BLaER1 treated with 17β-estradiol and CSF1 and Interleukin-3, amounts not matched to agents 10 nM and 100 nM (cell line): ENCODE results near the gene CHRM3.

ENCODE experiments used
- H3K27ac ChIP-seq, 11 experiments: shearing (Covaris generic); formaldehyde crosslinking; 2 replicates each; pipeline ENCODE4 v1.8.1; 2022
- H3K27me3 ChIP-seq, 11 experiments: shearing (Covaris generic); formaldehyde crosslinking; 2 replicates each; pipeline ENCODE4 v1.8.1; 2022
- H3K36me3 ChIP-seq, 11 experiments: shearing (Covaris generic); formaldehyde crosslinking; 2 replicates each; pipeline ENCODE4 v1.8.1; 2022
- H3K4me1 ChIP-seq, 10 experiments: shearing (Covaris generic); formaldehyde crosslinking; 2 replicates each; pipeline ENCODE4 v1.8.1; 2022
- H3K4me2 ChIP-seq, 11 experiments: shearing (Covaris generic); formaldehyde crosslinking; 2 replicates each; pipeline ENCODE4 v1.8.1; 2022
- H3K4me3 ChIP-seq, 10 experiments: shearing (Covaris generic); formaldehyde crosslinking; 2 replicates each; pipeline ENCODE4 v1.8.1; 2022
- H3K9ac ChIP-seq, 11 experiments: shearing (Covaris generic); formaldehyde crosslinking; 2 replicates each; pipeline ENCODE4 v1.8.1; 2022
- H3K9me3 ChIP-seq, 11 experiments: shearing (Covaris generic); formaldehyde crosslinking; replicated peaks in 1 of 11; 2 replicates each; pipeline ENCODE4 v1.8.1; 2022
- H4K20me1 ChIP-seq, 11 experiments: shearing (Covaris generic); formaldehyde crosslinking; 2 replicates each; pipeline ENCODE4 v1.8.1; 2022
- Cebpa-rat ChIP-seq, 11 experiments: shearing (Covaris generic); IDR thresholded peaks; 2 replicates each; pipeline ENCODE4 v1.8.1; 2022

The CHRM3 gene

GRCh38 chr1:239427712-239428111 lies 41.3 kb downstream of the CHRM3 start:
- Histone ChIP-seq H3K27me3 (no peaks in the 10 kb centered on the region), H3K27ac (no peak overlapping the region), H3K9me3 (no peaks in the 10 kb centered on the region), H3K4me2 (no peak overlapping the region), H3K4me1 (no peaks in the 10 kb centered on the region), H3K36me3 (no peaks in the 10 kb centered on the region), H3K4me3 (no peak overlapping the region), H4K20me1 (no peaks in the 10 kb centered on the region), H3K9ac (no peak overlapping the region)
- no peak for TF ChIP-seq Cebpa-rat (IDR thresholded peaks at IDR 0.05)

- H4K20me1 ChIP-seq, result no peaks in the 10 kb centered on the region
- no peak for TF ChIP-seq Cebpa-rat (IDR thresholded peaks at IDR 0.05)
- no peak overlapping the region for H3K27ac ChIP-seq
- no peaks in the 10 kb centered on the region for H3K4me1 ChIP-seq
- H3K36me3 ChIP-seq, result no peaks in the 10 kb centered on the region
- H3K9me3 ChIP-seq, result no peaks in the 10 kb centered on the region
- H3K9ac ChIP-seq, result no peak overlapping the region
- H3K4me3 ChIP-seq, result no peak overlapping the region
- no peak overlapping the region for H3K4me2 ChIP-seq
- no peaks in the 10 kb centered on the region for H3K27me3 ChIP-seq
Observed at GRCh38 chr1:239428120-239428710, 41.8 kb downstream of the CHRM3 start.

- Histone ChIP-seq H4K20me1 (no peaks in the 10 kb centered on the region), H3K4me3 (no peak overlapping the region), H3K9me3 (no peaks in the 10 kb centered on the region), H3K9ac (no peak overlapping the region), H3K27me3 (no peaks in the 10 kb centered on the region), H3K36me3 (no peaks in the 10 kb centered on the region), H3K4me2 (no peak overlapping the region), H3K27ac (no peak overlapping the region), H3K4me1 (no peaks in the 10 kb centered on the region)
- no peak for TF ChIP-seq Cebpa-rat (IDR thresholded peaks at IDR 0.05)
Observed at GRCh38 chr1:239429163-239429562, 42.8 kb downstream of the CHRM3 start.

- no peak overlapping the region for H3K4me3 ChIP-seq
- H4K20me1 ChIP-seq, result no peaks in the 10 kb centered on the region
Observed at GRCh38 chr1:239432255-239432654, 45.9 kb downstream of the CHRM3 start.

GRCh38 chr1:239434181-239434580 lies 47.8 kb downstream of the CHRM3 start:
- H3K4me2 ChIP-seq, result no peak overlapping the region
- H4K20me1 ChIP-seq, result no peaks in the 10 kb centered on the region
- no peak for TF ChIP-seq Cebpa-rat (IDR thresholded peaks at IDR 0.05)
- no peaks in the 10 kb centered on the region for H3K27me3 ChIP-seq
- no peak overlapping the region for H3K9ac ChIP-seq
- no peaks in the 10 kb centered on the region for H3K4me1 ChIP-seq
- H3K9me3 ChIP-seq, result no peaks in the 10 kb centered on the region
- no peak overlapping the region for H3K4me3 ChIP-seq
- H3K27ac ChIP-seq, result no peak overlapping the region
- no peaks in the 10 kb centered on the region for H3K36me3 ChIP-seq

More at GRCh38 chr1:239432255-239432654, 45.9 kb downstream of the CHRM3 start:
- Histone ChIP-seq H3K9me3 (no peaks in the 10 kb centered on the region), H3K4me1 (no peaks in the 10 kb centered on the region), H3K4me2 (no peak overlapping the region), H3K36me3 (no peaks in the 10 kb centered on the region), H3K27ac (no peak overlapping the region), H3K27me3 (no peaks in the 10 kb centered on the region), H3K9ac (no peak overlapping the region)
- TF ChIP-seq Cebpa-rat (IDR thresholded peaks at IDR 0.05), result no peak
